ENCODE measurements around the gene ELF1.
"Not testable (repeated sequence)": the region's sequence is repeated elsewhere in the genome, so short reads cannot be mapped to it uniquely, and the experiment has no call there.

The ELF1 gene

DNA sequence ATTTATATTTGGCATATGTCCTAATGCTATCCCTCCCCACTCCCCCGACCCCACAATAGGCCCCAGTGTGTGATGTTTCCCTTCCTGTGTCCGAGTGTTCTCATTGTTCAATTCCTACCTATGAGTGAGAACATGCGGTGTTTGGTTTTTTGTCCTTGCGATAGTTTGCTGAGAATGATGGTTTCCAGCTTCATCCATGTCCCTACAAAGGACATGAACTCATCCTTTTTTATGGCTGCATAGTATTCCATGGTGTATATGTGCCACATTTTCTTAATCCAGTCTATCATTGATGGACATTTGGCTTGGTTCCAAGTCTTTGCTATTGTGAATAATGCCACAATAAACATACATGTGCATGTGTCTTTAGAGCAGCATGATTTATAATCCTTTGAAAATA, 23.3 kb upstream of the ELF1 start:
- not testable (repeated sequence) for DNase-seq (ENCODE audit: low spot score)

GRCh38 chr13:41040584-41041334, 21.6 kb upstream of the ELF1 start:
- DNase-seq (ENCODE audit: low spot score): no peak

DNA sequence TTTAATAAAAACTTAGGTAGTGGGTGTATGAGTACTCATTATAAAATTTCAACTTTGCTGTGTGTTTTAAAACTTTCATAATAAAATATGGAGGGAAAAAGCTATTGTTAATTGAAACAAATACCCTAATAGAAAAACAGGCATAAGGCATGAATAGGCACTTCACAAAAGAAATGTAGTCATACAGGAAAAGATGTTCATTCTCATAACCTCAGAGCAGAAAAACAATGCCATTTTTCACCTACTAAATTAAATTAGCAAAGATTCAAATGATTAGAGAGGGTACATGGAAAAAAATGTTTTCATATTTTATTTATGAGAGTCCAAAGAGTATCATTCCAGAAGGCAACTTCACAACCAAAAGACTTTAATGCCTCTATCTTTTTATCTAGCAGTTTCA, 20.6 kb upstream of the ELF1 start:
- no peak for DNase-seq (ENCODE audit: low spot score)

GRCh38 chr13:41036557-41036956, 17.4 kb upstream of the ELF1 start:
- DNase-seq (ENCODE audit: low spot score): not testable (repeated sequence)

GRCh38 chr13:41034881-41035280, 15.8 kb upstream of the ELF1 start:
- no peak for DNase-seq (ENCODE audit: low spot score)

GRCh38 chr13:41034382-41034781, 15.3 kb upstream of the ELF1 start:
- no peak for DNase-seq (ENCODE audit: low spot score)

- no peak for DNase-seq (ENCODE audit: low spot score)
Measured at GRCh38 chr13:41032691-41033376, 13.7 kb upstream of the ELF1 start.

DNA sequence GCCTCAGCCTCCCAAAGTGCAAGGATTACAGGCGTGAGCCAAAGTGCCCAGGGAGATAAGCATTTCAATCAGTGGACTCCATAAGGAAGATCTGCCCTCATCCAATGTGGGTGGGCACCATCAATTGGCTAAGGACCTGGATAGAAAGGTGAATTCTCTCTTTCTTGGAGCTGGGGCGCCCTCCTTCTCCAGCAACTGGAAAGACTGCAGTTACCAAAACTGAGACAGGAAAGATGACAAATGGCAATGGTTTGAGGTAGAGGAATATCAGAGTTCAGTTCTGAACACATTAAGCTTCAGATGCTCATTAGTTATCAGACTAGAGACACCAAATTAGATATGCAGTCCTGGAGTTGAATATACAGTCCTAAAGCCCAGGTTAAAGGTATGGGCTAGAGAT, 10.5 kb upstream of the ELF1 start:
- no peak for DNase-seq (ENCODE audit: low spot score)

GRCh38 chr13:41028051-41028450, 8.9 kb upstream of the ELF1 start:
- DNase-seq (ENCODE audit: low spot score): no peak

GRCh38 chr13:41026788-41027187, 7.7 kb upstream of the ELF1 start:
- no peak for DNase-seq (ENCODE audit: low spot score)

GRCh38 chr13:41025518-41025917, 6.4 kb upstream of the ELF1 start:
- no peak for DNase-seq (ENCODE audit: low spot score)

DNA sequence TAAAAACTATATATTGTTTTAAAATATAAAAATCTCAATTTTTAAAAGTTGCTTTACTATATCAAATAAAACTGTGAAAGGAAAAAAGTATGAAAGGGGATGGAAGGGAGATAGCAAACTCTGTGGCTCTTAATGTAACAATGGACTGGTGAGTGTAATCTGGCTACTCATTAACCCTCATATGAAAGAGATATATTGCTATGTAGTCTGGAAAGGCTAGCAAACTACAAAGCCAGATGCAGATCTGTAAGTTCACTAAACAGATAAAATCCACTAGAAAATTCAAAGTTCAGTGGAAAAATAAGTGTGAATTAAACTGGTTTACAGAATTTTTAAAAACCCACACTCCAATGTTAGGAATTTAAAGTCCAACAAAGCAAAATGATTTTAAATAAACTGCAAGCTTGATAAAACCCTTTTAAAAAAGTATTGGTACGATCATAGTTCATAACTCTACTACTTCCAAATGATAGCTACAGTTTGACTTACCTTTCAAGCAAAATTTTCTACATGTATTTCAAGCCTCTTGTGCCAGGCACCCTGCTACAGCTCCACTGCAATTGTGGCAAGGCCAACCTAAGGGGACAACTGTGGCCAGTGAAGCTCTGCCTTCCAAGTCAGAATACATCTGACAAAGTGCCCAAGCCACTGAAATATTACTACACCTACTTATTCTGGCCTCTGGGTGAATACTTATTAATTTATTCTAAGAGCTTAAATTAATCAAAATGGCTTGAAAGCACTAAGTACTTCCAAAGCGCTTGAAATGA, 647 bp upstream of the ELF1 start:
- no peak for DNase-seq (ENCODE audit: low spot score)

DNA sequence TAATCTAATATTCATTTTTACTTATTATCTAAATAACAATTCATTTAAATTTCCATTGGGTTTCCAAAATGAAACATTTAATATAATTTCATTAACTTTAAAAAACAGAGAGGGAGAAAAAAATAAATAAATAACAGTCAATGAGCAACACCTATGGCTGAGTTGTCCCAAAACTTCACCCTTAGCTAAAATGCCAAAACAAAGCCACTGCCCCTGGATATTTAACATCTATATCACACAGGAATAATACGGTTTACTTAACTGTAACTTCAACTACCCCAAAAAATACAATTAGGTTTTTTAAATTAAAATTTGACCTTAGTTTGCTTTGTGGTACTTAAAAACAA, 541 bp downstream of the ELF1 start:
- no peak for DNase-seq (ENCODE audit: low spot score)

- DNase-seq (ENCODE audit: low spot score): no peak
Measured at GRCh38 chr13:41017817-41018601, 1.1 kb downstream of the ELF1 start.

- no peak for DNase-seq (ENCODE audit: low spot score)
Measured at GRCh38 chr13:41017159-41017558, 2.0 kb downstream of the ELF1 start.

- DNase-seq (ENCODE audit: low spot score): no peak
Measured at GRCh38 chr13:41015920-41016319, 3.2 kb downstream of the ELF1 start.

- no peak for DNase-seq (ENCODE audit: low spot score)
Measured at GRCh38 chr13:41013835-41014234, 5.3 kb downstream of the ELF1 start.

DNA sequence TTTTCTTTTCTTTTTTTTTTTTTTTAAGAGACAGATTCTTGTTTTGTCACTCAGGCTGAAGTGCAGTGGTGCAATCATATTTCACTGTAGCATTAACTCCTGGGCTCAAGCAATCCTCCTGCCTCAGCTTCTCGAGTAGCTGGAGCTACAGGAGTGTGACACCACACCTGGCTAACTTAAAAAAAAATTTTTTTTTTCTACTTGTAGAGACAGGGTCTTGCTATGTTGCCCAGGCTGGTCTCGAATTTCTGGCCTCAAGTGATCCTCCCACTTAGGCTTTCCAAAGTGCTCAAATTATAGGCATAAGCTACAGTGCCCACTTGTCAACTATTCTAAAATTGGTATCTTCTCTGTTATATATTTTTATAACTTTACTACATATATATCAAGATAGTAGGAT, 6.6 kb downstream of the ELF1 start:
- no peak for DNase-seq (ENCODE audit: low spot score)

- no peak for DNase-seq (ENCODE audit: low spot score)
Measured at GRCh38 chr13:41011382-41011956, 7.6 kb downstream of the ELF1 start.

- no peak for DNase-seq (ENCODE audit: low spot score)
Measured at GRCh38 chr13:41008349-41008980, 10.7 kb downstream of the ELF1 start.

- DNase-seq (ENCODE audit: low spot score): no peak
Measured at GRCh38 chr13:41007744-41008128, 11.4 kb downstream of the ELF1 start.

Measured in D341Med (cell line).